Large intestine (tissue), 3 donors: Measurements from ENCODE around the gene ASZ1. TPM values are rescaled to one million over a fixed set of nuclear protein-coding genes. Genes with fewer than 3 reads are reported as not detected.
"Not testable (repeated sequence)": the region's sequence is repeated elsewhere in the genome, so short reads cannot be mapped to it uniquely, and the experiment has no call there.

Experiments used
- DNase-seq, 2 donors: peaks; one replicate each; pipeline versions ENCODE4 v3.0.0 to v3.0.0-alpha.2; 2013
- H3K27ac ChIP-seq: one replicate; pipeline ENCODE4 v1.5.1; 2013; ENCODE audit warnings: low read length
- H3K27me3 ChIP-seq: 2 replicates; pipeline ENCODE4 v1.6.1; 2013; ENCODE audit warnings: low read length; ENCODE audit not compliant: control insufficient read depth, insufficient read depth
- H3K36me3 ChIP-seq: 2 replicates; pipeline ENCODE4 v1.6.1; 2013; ENCODE audit warnings: low read length; ENCODE audit not compliant: control insufficient read depth, insufficient read depth
- H3K4me1 ChIP-seq: one replicate; pipeline ENCODE4 v1.6.1; 2013; ENCODE audit warnings: low read length; ENCODE audit not compliant: control insufficient read depth, insufficient read depth
- H3K4me3 ChIP-seq: one replicate; pipeline ENCODE4 v1.5.1; 2013; ENCODE audit warnings: low read length
- H3K9me3 ChIP-seq: one replicate; pipeline ENCODE4 v1.6.1; 2013; ENCODE audit warnings: mild to moderate bottlenecking, low read depth, low read length, moderate library complexity; ENCODE audit not compliant: control insufficient read depth
- WGBS: methylation state at CpG from one replicate; pipeline ENCODE4 v1.1.5; 2013; ENCODE audit warnings: low lambda C conversion rate; ENCODE audit not compliant: insufficient coverage; 5-methylcytosine and 5-hydroxymethylcytosine counted together
- polyA plus RNA-seq: library from polyadenylated mRNA; unstranded; fragments of 120-200 nt; gene quantifications from one replicate; pipeline ENCODE4 v1.2.1, GENCODE V29; 2013

Gene ASZ1
- polyA plus RNA-seq, 1 donor, result not detected

DNA sequence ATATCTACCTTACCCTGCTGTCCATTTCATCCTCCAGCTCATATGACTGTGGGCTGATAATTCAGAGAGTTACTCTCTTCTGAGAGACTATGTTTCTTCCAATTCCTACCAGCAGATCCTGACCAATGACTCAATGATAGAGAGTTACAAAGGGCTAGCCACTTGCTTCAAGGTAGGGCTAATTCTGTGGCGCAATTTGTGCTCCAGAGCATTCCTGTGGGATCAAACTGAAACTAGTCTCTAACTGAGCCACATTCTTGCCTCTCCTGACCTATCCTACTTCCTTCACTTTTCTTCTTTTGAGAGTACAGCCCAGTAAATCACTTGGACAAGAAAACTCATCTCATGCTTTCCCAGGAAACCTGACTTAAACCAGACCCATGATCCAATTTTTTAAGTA is 17.9 kb upstream of the ASZ1 start:
- H3K27ac ChIP-seq, result no peak overlapping the region
- no peak overlapping the region for H3K4me3 ChIP-seq
- no peaks in the 10 kb centered on the region for H3K36me3 ChIP-seq
- no peaks in the 10 kb centered on the region for H3K27me3 ChIP-seq
- H3K4me1 ChIP-seq, result no peaks in the 10 kb centered on the region
- peak in 1 of 2 donors; percentile 16 for DNase-seq
- H3K9me3 ChIP-seq, result no peaks in the 10 kb centered on the region
- WGBS, result no CpG with 5 or more reads among the region's 1 CpG

DNA sequence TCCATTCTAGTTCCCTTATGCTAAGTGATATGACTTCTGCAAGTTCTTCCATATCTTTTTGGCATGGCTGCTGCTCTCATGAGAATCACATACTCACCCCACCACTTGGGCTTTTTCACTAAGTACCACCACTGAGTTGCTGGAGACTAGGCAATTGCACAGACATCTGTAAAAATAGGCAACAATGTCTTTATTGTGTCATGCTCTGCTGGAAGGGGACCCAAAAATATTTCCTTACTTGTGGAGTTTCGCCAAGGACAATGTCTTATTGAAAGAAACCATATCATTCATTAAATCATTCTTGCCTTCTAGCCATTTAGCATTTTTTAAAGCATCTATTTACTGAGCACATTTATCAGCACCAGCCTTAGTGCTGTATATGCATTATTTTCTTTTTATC is 17.4 kb upstream of the ASZ1 start:
- Histone ChIP-seq H3K4me1 (no peaks in the 10 kb centered on the region), H3K9me3 (no peaks in the 10 kb centered on the region), H3K36me3 (no peaks in the 10 kb centered on the region), H3K27ac (no peak overlapping the region), H3K4me3 (no peak overlapping the region), H3K27me3 (no peaks in the 10 kb centered on the region)
- WGBS, result 100% methylated on average over 1 of the region's 1 CpG
- no peak for DNase-seq

DNA sequence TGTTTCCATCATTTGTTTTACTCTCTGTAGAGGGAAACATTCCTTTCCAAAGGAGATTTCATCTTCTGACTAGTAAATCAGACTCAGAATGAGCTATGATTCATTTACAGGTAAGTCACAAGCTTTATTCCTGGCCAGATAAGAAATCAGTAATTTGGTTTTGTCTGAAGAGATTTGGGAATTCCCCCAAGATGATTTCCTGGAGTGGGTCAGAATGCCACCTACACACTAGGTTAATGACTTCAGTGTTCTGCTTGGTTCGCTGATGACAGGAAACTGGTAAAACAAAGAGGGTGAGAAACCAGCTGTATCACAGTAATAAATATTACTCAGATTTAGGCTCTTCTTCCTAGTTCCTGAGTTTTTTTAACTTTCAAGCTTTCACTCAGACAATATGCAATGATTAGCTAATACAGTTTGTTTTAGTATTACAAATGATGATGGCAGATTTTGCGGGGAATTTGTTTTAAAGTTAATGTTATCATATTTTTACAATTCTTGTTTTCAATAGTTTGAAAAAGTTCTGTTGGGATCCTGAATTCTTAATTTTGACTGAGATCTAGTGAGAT is 8.3 kb upstream of the ASZ1 start:
- no peaks in the 10 kb centered on the region for H3K27me3 ChIP-seq
- DNase-seq, result peak in 1 of 2 donors; percentile 27
- no peaks in the 10 kb centered on the region for H3K36me3 ChIP-seq
- WGBS, result no CpG with 5 or more reads among the region's 2 CpGs
- no peak overlapping the region for H3K27ac ChIP-seq
- H3K4me1 ChIP-seq, result no peaks in the 10 kb centered on the region
- H3K4me3 ChIP-seq, result no peak overlapping the region
- no peaks in the 10 kb centered on the region for H3K9me3 ChIP-seq

DNA sequence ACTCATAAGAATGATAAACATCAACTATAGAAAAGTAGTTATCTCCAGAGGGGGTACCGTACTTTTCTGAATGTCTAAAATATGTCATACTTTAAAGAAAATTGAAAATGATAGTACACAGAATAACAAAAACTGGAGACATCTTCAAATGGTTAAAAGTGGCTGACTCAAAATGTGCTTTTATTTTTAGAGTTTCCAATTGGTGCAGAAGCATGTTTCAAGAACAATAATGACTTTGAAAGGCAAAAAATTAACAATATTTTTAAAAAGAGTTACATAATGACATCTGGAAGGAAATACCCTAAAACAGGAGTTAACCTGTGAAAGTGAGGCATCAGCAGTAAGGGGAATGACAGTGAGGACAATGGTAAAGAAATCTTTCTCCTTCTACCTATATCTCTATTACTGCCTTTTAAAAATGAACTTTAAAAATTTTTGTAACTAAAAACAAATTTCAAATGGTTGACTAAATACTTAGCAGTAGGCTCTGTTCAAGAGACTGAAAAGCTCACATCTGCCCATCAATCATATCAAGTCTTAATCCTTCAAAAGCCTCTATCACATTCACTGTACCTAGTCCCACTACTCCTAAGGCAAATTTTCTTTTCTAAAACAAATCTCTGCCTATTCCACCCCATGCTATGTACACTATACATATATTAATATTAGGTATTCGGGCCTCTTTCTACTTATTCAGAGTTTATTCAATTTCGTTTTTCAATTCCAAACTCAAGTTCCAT is 3.0 kb downstream of the ASZ1 start:
- WGBS, result 90% methylated on average over 3 of the region's 3 CpGs
- no peak for DNase-seq
- Histone ChIP-seq H3K4me1 (no peaks in the 10 kb centered on the region), H3K4me3 (no peak overlapping the region), H3K9me3 (peaks cover 5% of the 10 kb centered on the region), H3K27ac (no peak overlapping the region), H3K36me3 (no peaks in the 10 kb centered on the region), H3K27me3 (no peaks in the 10 kb centered on the region)

DNA sequence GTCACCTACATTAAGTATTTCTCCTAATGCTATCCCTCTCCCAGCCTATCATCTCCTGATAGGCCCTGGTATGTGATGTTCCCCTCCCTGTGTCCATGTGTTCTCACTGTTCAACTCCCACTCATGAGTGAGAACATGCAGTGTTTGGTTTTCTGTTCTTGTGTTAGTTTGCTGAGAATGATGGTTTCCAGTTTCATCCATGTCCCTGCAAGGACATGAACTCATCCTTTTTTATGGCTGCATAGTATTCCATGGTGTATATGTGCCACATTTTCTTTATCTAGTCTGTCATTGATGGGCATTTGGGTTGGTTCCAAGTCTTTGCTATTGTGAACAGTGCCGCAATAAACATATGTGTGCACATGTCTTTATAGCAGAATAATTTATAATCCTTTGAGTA is 12.7 kb downstream of the ASZ1 start:
- not testable (repeated sequence) for H3K36me3 ChIP-seq, H3K9me3 ChIP-seq, DNase-seq, H3K27me3 ChIP-seq, H3K27ac ChIP-seq, H3K4me1 ChIP-seq, H3K4me3 ChIP-seq
- WGBS, result no CpG with 5 or more reads among the region's 1 CpG

DNA sequence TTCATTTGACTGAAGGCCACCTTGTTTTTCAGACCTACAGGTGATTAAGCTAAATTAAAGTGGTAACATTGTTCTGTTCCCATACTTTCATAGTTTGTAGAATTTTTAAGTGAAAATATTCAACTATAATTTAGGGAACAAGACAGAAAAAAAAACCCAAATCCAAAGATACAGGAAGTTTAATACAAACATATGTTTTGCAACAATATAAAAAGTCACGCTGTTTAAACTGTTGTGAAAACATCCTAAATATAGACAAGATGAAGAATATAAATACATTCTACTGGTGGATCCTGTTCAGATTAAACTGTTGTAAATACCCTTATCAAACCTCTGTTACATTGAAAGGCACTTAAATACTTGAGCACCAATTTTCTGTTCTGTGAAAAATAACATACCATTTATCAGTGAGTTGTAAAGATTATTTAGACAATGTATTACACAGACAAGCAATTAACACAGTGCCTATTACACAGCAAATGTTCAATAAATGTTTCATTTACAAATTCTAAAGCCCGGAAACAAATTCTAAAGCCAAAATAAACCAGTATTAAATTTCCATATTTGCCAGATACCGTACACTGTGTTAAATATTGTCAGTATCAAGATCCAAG is 14.2 kb downstream of the ASZ1 start:
- Histone ChIP-seq H3K27me3 (no peaks in the 10 kb centered on the region), H3K9me3 (no peaks in the 10 kb centered on the region), H3K27ac (no peak overlapping the region), H3K36me3 (no peaks in the 10 kb centered on the region), H3K4me3 (no peak overlapping the region), H3K4me1 (no peaks in the 10 kb centered on the region)
- 60% methylated on average over 1 of the region's 3 CpGs for WGBS
- no peak for DNase-seq

DNA sequence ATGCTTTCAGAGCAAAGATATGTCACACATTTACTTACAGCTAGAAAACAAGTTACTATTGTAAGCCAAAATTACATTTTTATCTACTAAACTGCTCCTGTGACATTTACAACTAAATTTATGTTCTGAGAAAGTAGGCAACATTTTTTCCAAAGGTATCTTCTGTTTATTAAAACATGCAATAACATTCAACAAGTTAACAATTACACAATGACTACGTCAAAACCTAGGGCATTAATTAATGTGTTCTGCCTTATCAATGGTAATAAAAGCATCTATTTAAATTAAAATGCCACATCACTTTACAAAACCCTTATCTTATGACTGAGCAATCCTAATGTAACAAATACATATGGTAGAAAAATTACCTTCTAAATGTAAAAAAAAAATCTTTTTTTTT is 14.9 kb downstream of the ASZ1 start:
- WGBS, result no CpG with 5 or more reads among the region's 1 CpG
- Histone ChIP-seq H3K4me1 (no peaks in the 10 kb centered on the region), H3K27me3 (no peaks in the 10 kb centered on the region), H3K27ac (no peak overlapping the region), H3K4me3 (no peak overlapping the region), H3K9me3 (no peaks in the 10 kb centered on the region), H3K36me3 (no peaks in the 10 kb centered on the region)
- DNase-seq, result no peak

DNA sequence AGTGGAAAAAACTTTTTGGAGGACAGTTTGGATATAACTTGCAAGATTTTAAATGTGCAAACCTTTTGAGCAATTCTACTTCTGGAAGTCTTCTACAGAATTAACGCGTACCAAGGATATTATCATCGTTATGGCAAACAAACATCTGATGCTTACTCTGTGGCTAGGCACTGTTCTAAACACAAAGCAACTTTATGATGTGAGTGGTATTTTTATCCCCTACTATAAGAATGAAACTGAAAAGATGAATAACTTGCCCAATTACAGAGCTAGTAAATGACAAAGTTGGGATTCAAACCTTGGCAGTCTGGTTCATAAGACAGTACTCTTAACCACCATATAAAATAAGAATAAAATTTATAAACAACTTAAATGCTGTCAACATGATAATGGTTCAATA is 15.8 kb downstream of the ASZ1 start:
- Histone ChIP-seq H3K9me3 (no peaks in the 10 kb centered on the region), H3K27me3 (no peaks in the 10 kb centered on the region), H3K4me3 (no peak overlapping the region), H3K36me3 (no peaks in the 10 kb centered on the region), H3K27ac (no peak overlapping the region), H3K4me1 (no peaks in the 10 kb centered on the region)
- WGBS, result no CpG with 5 or more reads among the region's 3 CpGs
- DNase-seq, result no peak

DNA sequence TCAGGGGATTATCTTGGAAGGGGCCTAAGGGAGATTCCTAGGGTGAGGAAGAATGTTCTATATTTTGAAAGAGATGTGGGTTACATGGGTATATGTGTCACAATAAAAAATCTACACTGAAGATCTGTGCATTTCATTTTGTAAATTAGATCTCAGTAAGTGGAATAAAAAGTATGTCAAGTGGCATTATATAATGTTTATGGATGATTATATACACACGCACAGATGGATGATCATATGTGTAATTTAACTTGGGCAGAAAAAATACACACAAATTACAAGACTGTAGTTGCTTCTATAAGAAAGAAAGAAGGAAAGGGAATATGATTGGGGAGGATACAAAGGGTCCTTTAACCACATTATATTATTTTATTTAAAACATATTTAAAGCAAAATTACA is 18.5 kb downstream of the ASZ1 start:
- H3K27ac ChIP-seq, result no peak overlapping the region
- WGBS, result 91% methylated on average over 1 of the region's 1 CpG
- DNase-seq, result no peak

DNA sequence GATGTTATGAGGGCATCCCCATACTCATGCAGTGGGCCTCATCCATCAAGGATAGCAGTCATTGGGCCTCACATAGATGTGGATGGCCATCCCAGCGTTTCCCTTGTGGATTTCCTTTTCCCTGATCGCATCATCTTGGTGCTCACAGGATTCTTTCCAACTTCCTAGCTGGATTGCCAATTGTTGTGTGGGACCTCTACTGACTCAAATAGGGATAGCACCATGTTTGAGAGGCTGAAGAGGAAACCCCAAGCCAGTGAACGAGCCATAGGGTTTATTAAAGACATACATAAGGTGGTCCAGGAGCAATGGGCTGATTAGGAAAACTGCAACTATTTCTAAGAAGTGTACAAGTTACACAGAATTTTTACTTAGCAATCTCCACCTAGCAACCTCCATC is 21.8 kb downstream of the ASZ1 start:
- Histone ChIP-seq H3K9me3 (no peaks in the 10 kb centered on the region), H3K4me1 (no peaks in the 10 kb centered on the region)
- WGBS, result no CpG with 5 or more reads among the region's 3 CpGs

More for the DNA sequence above, 18.5 kb downstream of the ASZ1 start:
- Histone ChIP-seq H3K36me3 (no peaks in the 10 kb centered on the region), H3K9me3 (no peaks in the 10 kb centered on the region), H3K27me3 (no peaks in the 10 kb centered on the region), H3K4me1 (no peaks in the 10 kb centered on the region), H3K4me3 (no peak overlapping the region)

More for the DNA sequence above, 21.8 kb downstream of the ASZ1 start:
- H3K27ac ChIP-seq, result no peak overlapping the region
- no peak for DNase-seq
- H3K27me3 ChIP-seq, result no peaks in the 10 kb centered on the region
- H3K36me3 ChIP-seq, result no peaks in the 10 kb centered on the region
- H3K4me3 ChIP-seq, result no peak overlapping the region
